A549 (cell line): Measurements from ENCODE around the gene FAR2. TPM values are rescaled to one million over a fixed set of nuclear protein-coding genes. Genes with fewer than 3 reads are reported as not detected.

Experiments used
- ATAC-seq, 2 experiments: fragments of 200-7000 bp in 1 of 2; fragments of >200 bp in 1 of 2; cut with Nextera tagmentation in 1 of 2; cut with Tn5 transposase in 1 of 2; 3 replicates each; pipeline versions ENCODE4 v1.8.0 to v1.9.1; 2018 to 2020; ENCODE audit warnings: mild to moderate bottlenecking in 1 of 2, moderate library complexity in 1 of 2
- CTCF ChIA-PET: fragments of 300-600 bp; sonication (Branson Sonifier 250); formaldehyde crosslinking; extraction: SDS; loops from one replicate; lab custom pipeline; 2021; ENCODE audit warnings: antibody characterized with exemption, inconsistent platforms; lab: Yijun Ruan, JAX
- POLR2A ChIA-PET: fragments of 350-600 bp; formaldehyde crosslinking; extraction: SDS; loops from one replicate; lab custom pipeline; 2021; ENCODE audit warnings: antibody characterized with exemption, inconsistent platforms; lab: Yijun Ruan, JAX
- DNase-seq, 2 experiments: peaks; one replicate each; pipeline versions ENCODE4 v3.0.0 to v3.0.0-alpha.2; 2011 to 2016; ENCODE audit warnings: low read depth in 1 of 2, low spot score in 1 of 2
- FAIRE-seq: peaks from 2 replicates; lab custom pipeline; 2011; peaks lifted over from hg19 to GRCh38; lab: Jason Lieb, UNC
- H3K27ac ChIP-seq, 2 experiments: fragments of >200 bp; sonication (Bioruptor Twin); formaldehyde crosslinking; 3 replicates each; pipeline ENCODE4 v1.5.1; 2016 to 2017
- H3K4me1 ChIP-seq: fragments of >200 bp; sonication (Bioruptor Twin); formaldehyde crosslinking; 3 replicates; pipeline ENCODE4 v1.6.1; 2016
- H3K4me2 ChIP-seq: fragments of >200 bp; sonication (Bioruptor Twin); formaldehyde crosslinking; 3 replicates; pipeline ENCODE4 v1.6.1; 2016
- H3K4me3 ChIP-seq: fragments of >200 bp; sonication (Bioruptor Twin); formaldehyde crosslinking; 3 replicates; pipeline ENCODE4 v1.5.1; 2016
- H3K9me3 ChIP-seq: fragments of >200 bp; sonication (Bioruptor Twin); formaldehyde crosslinking; 3 replicates; pipeline ENCODE4 v1.6.1; 2016
- ATOH8 ChIP-seq: fragments of 250-450 bp; sonication (Bioruptor Pico); IDR thresholded peaks from 2 replicates; pipeline ENCODE4 v1.5.0; 2020; ENCODE audit warnings: low read depth, mild to moderate bottlenecking, moderate library complexity
- BHLHE40 ChIP-seq: IDR thresholded peaks from 2 replicates; pipeline ENCODE4 v1.6.1; 2012; ENCODE audit warnings: low read depth, low read length, inconsistent platforms
- CBX8 ChIP-seq: fragments of 200-600 bp; sonication (generic); IDR thresholded peaks from 2 replicates; pipeline ENCODE4 v1.6.1; 2016
- EHF ChIP-seq: fragments of 250-450 bp; sonication (Bioruptor Pico); IDR thresholded peaks from 2 replicates; pipeline ENCODE4 v1.5.0; 2020; ENCODE audit warnings: mild to moderate bottlenecking
- ESRRA ChIP-seq: fragments of 150-350 bp; IDR thresholded peaks from 2 replicates; pipeline ENCODE4 v1.6.1; 2014; ENCODE audit warnings: mild to moderate bottlenecking, low read length, borderline replicate concordance
- FOSL2 ChIP-seq, 2 experiments: fragments of 450-650 bp in 1 of 2; fragments of >200 bp in 1 of 2; sonication (Bioruptor Twin) in 1 of 2; formaldehyde crosslinking; IDR thresholded peaks; 2 replicates each; pipeline versions ENCODE4 v1.5.0 to v1.6.1; 2016 to 2020; ENCODE audit warnings: mild to moderate bottlenecking in 1 of 2, moderate library complexity in 1 of 2
- HDAC2 ChIP-seq: fragments of 200-600 bp; sonication (generic); IDR thresholded peaks from 2 replicates; pipeline ENCODE4 v1.6.1; 2016
- HMGXB4 ChIP-seq: fragments of 250-450 bp; sonication (Bioruptor Pico); IDR thresholded peaks from 2 replicates; pipeline ENCODE4 v1.5.0; 2021; ENCODE audit warnings: mild to moderate bottlenecking, moderate library complexity, borderline replicate concordance
- HOXB5 ChIP-seq: fragments of 250-450 bp; sonication (Bioruptor Pico); IDR thresholded peaks from 2 replicates; pipeline ENCODE4 v1.5.0; 2020; ENCODE audit warnings: mild to moderate bottlenecking, moderate library complexity
- JUN ChIP-seq, 2 experiments: fragments of >200 bp; sonication (Bioruptor Twin); formaldehyde crosslinking; IDR thresholded peaks; 2 replicates in 1 of 2; 3 replicates in 1 of 2; pipeline ENCODE4 v1.6.1; 2016 to 2017
- PBX3 ChIP-seq: IDR thresholded peaks from 2 replicates; pipeline ENCODE4 v1.6.1; 2012
- POLR2A ChIP-seq: IDR thresholded peaks from 2 replicates; pipeline ENCODE4 v1.6.1; 2012; ENCODE audit warnings: mild to moderate bottlenecking, low read length
- REST ChIP-seq: fragments of 200-600 bp; sonication (generic); IDR thresholded peaks from 2 replicates; pipeline ENCODE4 v1.6.1; 2016; ENCODE audit warnings: antibody characterized with exemption, mild to moderate bottlenecking, moderate library complexity
- RFX5 ChIP-seq: fragments of 450-650 bp; IDR thresholded peaks from 2 replicates; pipeline ENCODE4 v1.7.1; 2014; ENCODE audit warnings: antibody characterized with exemption, mild to moderate bottlenecking, moderate library complexity
- TFCP2L1 ChIP-seq: fragments of 250-450 bp; sonication (Bioruptor Pico); IDR thresholded peaks from 2 replicates; pipeline ENCODE4 v1.5.0; 2021; ENCODE audit warnings: mild to moderate bottlenecking
- ZSCAN20 ChIP-seq: fragments of 250-450 bp; sonication (Bioruptor Pico); IDR thresholded peaks from 2 replicates; pipeline ENCODE4 v1.8.0; 2022; ENCODE audit warnings: mild to moderate bottlenecking, moderate library complexity
- WGBS: methylation state at CpG from one replicate; pipeline ENCODE4 v1.1.6; 2017; ENCODE audit errors: missing lambda C conversion rate; 5-methylcytosine and 5-hydroxymethylcytosine counted together
- polyA plus RNA-seq, 4 experiments: library from polyadenylated mRNA; depleted of rRNA in 3 of 4; stranded (reverse); fragments of >200 nt; fragmentation: RNase III in 1 of 4; extraction: RNeasy Plus Mini Kit Qiagen cat#74134 plus additional on column Dnase treatment in 1 of 4; gene quantifications; 2 replicates in 3 of 4; 3 replicates in 1 of 4; pipeline ENCODE4 v1.2.3, GENCODE V29; 2011 to 2017

Gene FAR2
- polyA plus RNA-seq, 2 of the 4 experiments (the other 2 are of a cell fraction) = 0.06 TPM; not detected in 1

GRCh38 chr12:29222200-29222599, 73.1 kb downstream of the FAR2 start:
- no peak overlapping the region for H3K4me2 ChIP-seq
- ATAC-seq (no peak), FAIRE-seq (no peak), DNase-seq (no peak)
- H3K9me3 ChIP-seq = no peaks in the 10 kb centered on the region
- 4% methylated on average over 1 of the region's 1 CpG for WGBS
- H3K4me3 ChIP-seq = no peak overlapping the region
- CTCF ChIA-PET = no interaction called here
- H3K27ac ChIP-seq = no peak overlapping the region
- POLR2A ChIA-PET = no interaction called here
- H3K4me1 ChIP-seq = no peaks in the 10 kb centered on the region
- TF ChIP-seq REST (no peak), EHF (CRISPR knock-in tag) (no peak), TFCP2L1 (CRISPR knock-in tag) (no peak), HDAC2 (no peak), FOSL2 (IDR thresholded peaks at IDR 0.05) (no peak), FOSL2 (CRISPR knock-in tag; IDR thresholded peaks at IDR 0.05) (no peak), HMGXB4 (no peak), JUN (IDR thresholded peaks at IDR 0.05) (no peak)

- Histone ChIP-seq H3K4me2 (no peak overlapping the region), H3K27ac (no peak overlapping the region), H3K4me1 (no peaks in the 10 kb centered on the region), H3K9me3 (no peaks in the 10 kb centered on the region), H3K4me3 (no peak overlapping the region)
- ChIA-PET CTCF (no interaction called here), POLR2A (no interaction called here)
- ATAC-seq (no peak), FAIRE-seq (no peak), DNase-seq (no peak)
- TF ChIP-seq ESRRA (no peak), RFX5 (no peak), POLR2A (no peak), HOXB5 (CRISPR knock-in tag) (no peak), JUN (IDR thresholded peaks at IDR 0.05) (no peak), CBX8 (no peak), TFCP2L1 (CRISPR knock-in tag) (no peak), BHLHE40 (no peak)
- WGBS = 5% methylated on average over 2 of the region's 2 CpGs
Measured at GRCh38 chr12:29223426-29223825, 74.3 kb downstream of the FAR2 start.

GRCh38 chr12:29223956-29224543, 75.0 kb downstream of the FAR2 start:
- FAIRE-seq (no peak), ATAC-seq (no peak), DNase-seq (no peak)
- Histone ChIP-seq H3K4me2 (no peak overlapping the region), H3K4me3 (no peak overlapping the region), H3K4me1 (no peaks in the 10 kb centered on the region), H3K27ac (no peak overlapping the region), H3K9me3 (no peaks in the 10 kb centered on the region)
- CTCF ChIA-PET = no interaction called here
- 0% methylated on average over 2 of the region's 2 CpGs for WGBS
- no peak for TF ChIP-seq REST
- no peak for TF ChIP-seq PBX3
- no peak for TF ChIP-seq ATOH8
- TF ChIP-seq ZSCAN20 (CRISPR knock-in tag) = no peak
- POLR2A ChIA-PET = no interaction called here
